OCI-LY1 (cell line): ENCODE results near the gene DDX49.

Experiments used
- CTCF ChIP-seq: fragments of 200-600 bp; sonication (generic), shearing (Covaris generic); IDR thresholded peaks from 2 replicates; pipeline ENCODE4 v1.5.1; 2017; ENCODE audit warnings: mild to moderate bottlenecking, antibody characterized with exemption, low read length, moderate library complexity, mixed read lengths
- EZH2 ChIP-seq: fragments of 200-600 bp; sonication (generic), shearing (Covaris generic); IDR thresholded peaks from 2 replicates; pipeline ENCODE4 v1.8.0; 2017; ENCODE audit warnings: borderline replicate concordance, mixed run types, mild to moderate bottlenecking, antibody characterized with exemption, low read length, moderate library complexity, mixed read lengths

DNA sequence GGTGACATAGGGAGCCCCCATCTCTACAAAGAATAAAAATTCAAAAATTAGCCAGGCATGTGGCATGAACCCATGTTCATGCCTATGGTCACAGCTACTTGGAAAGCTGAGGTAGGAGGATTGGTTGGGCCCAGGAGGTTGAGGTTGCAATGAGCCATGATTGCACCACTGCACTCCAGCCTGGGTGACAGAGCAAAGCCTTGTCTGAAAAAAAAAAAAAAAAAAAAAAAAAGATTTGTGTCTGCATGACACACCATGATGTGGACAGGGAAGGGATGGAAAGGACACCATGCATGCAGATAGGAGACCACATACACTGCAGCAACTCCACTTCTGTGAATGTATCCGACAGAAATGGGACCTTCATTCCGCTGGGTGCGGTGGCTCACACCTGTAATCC is 55.5 kb downstream of the DDX49 start:
- TF ChIP-seq CTCF (no peak), EZH2 (no peak)
